GM15510 (cell line): ENCODE results near the gene NPY2R.

Experiments used
- POLR2A ChIP-seq: IDR thresholded peaks from 3 replicates; pipeline ENCODE4 v1.6.1; 2011; ENCODE audit warnings: borderline replicate concordance; ENCODE audit not compliant: insufficient read length; ENCODE audit errors: extremely low read depth

NPY2R gene

GRCh38 chr4:155232432-155232831 lies 24.0 kb downstream of the NPY2R start:
- no peak for TF ChIP-seq POLR2A

GRCh38 chr4:155234206-155234605 lies 25.8 kb downstream of the NPY2R start:
- no peak for TF ChIP-seq POLR2A

- no peak for TF ChIP-seq POLR2A
Observed at GRCh38 chr4:155237567-155237966, 29.1 kb downstream of the NPY2R start.

GRCh38 chr4:155241225-155241624 lies 32.8 kb downstream of the NPY2R start:
- no peak for TF ChIP-seq POLR2A

- no peak for TF ChIP-seq POLR2A
Observed at GRCh38 chr4:155241664-155242063, 33.2 kb downstream of the NPY2R start.

- no peak for TF ChIP-seq POLR2A
Observed at GRCh38 chr4:155245105-155245504, 36.7 kb downstream of the NPY2R start.

GRCh38 chr4:155248002-155248896 lies 39.8 kb downstream of the NPY2R start:
- no peak for TF ChIP-seq POLR2A

- no peak for TF ChIP-seq POLR2A
Observed at GRCh38 chr4:155249016-155249566, 40.7 kb downstream of the NPY2R start.

- TF ChIP-seq POLR2A: no peak
Observed at GRCh38 chr4:155252327-155252726, 43.9 kb downstream of the NPY2R start.

GRCh38 chr4:155263480-155263879 lies 55.0 kb downstream of the NPY2R start:
- no peak for TF ChIP-seq POLR2A

- no peak for TF ChIP-seq POLR2A
Observed at GRCh38 chr4:155265113-155265512, 56.7 kb downstream of the NPY2R start.
